T47D (cell line): ENCODE measurements around the gene RAB3C.

Experiments used
- DNase-seq, 2 experiments: peaks; one replicate each; pipeline versions ENCODE4 v3.0.0 to v3.0.0-alpha.2; 2011 to 2012; ENCODE audit warnings: low read depth in 1 of 2, low spot score in 1 of 2
- JUND ChIP-seq: IDR thresholded peaks from 2 replicates; pipeline ENCODE4 v1.6.1; 2012; ENCODE audit warnings: low read depth
- in situ Hi-C: cut with HindIII; loops from 2 replicates; pipeline ENCODE4 v1.10.0; 2016; ENCODE audit warnings: low sequenced_read_pairs, low pct_unique_long_range_greater_than_20kb

RAB3C gene

DNA sequence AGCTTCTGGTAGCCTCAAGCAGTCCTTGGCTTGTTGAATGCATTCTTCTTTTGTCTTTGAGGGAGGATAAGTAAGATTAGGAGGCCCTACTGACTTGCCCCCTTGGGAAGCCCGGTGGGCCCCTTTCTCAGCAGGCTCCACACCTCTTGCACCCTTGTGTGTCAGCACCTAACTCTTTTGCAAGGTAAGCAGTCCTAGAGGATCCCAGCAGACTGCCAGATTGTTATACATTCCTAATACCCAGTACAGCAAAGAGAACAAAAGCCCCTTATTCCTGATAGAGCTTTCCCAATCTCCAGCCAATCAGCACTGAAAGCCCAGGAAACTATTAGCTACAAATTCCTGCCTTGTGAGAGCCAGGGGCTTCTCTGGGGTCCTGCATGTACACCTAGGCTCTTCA lies 152.8 kb downstream of the RAB3C start:
- DNase-seq = no peak
- TF ChIP-seq JUND = no peak
- in situ Hi-C loops = no loop called here

DNA sequence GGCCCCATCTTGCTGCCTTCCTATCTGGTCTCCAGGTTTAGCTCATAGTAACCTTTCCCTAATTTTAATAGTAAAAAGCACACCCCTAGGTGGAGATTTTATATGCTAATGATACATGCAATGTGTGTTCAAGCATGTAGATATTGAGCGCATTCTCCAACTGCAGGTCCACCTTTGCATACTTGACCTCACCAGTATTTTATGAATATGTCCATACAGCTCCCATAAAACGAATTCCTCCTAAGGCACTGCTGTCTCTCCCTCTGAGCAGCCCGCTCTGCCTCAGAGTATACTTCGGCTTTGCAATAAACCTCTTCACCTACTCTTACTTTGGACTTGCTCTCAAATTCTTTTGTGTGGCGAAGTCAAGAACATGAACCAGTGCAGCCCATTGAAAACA lies 153.3 kb downstream of the RAB3C start:
- no peak for DNase-seq
- TF ChIP-seq JUND = no peak
- in situ Hi-C loops = no loop called here

DNA sequence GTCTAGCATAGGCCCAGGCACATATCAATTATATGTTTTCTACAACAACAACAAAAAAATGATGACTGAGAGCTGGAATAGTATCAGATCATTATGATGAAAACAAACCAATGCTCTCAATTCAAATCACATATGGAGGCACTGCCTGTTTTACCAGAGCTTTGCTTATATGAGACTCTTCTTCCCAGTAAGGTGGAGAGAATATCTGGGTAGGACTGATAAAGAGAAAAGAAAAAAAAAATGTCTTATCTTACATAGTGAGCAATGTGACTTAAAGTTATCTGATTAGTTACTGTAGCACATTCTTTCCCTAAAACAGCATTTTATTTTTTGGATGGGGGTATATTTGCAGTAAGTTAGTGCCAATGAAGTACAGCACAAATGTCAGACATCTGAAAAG lies 154.8 kb downstream of the RAB3C start:
- DNase-seq = no peak
- in situ Hi-C loops = no loop called here
- TF ChIP-seq JUND = no peak

- in situ Hi-C loops = no loop called here
- no peak for DNase-seq
- TF ChIP-seq JUND = no peak
These were observed 155.5 kb downstream of the RAB3C start for GRCh38 chr5:58738336-58738735.

DNA sequence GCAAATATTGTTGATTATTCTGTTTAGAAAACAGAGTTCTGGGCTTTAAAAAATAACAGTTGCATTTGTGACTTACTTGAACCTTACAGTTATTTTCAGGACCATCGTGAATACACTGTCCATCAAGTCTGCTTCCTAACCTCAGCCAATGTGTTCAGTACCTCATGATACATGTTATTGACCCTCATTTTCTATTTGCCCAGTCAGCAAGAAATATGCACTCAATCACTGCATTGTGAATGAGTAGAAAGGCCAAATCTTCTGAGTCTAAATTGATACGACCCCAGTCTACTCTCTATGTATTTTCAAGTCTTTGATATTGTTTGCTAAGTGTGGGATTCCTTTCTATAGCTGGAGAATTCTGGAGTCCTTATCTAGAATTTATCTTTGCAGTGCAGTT lies 156.2 kb downstream of the RAB3C start:
- in situ Hi-C loops = no loop called here
- DNase-seq = no peak
- TF ChIP-seq JUND = no peak

GRCh38 chr5:58740956-58741355 lies 158.1 kb downstream of the RAB3C start:
- in situ Hi-C loops = no loop called here
- DNase-seq = no peak

DNA sequence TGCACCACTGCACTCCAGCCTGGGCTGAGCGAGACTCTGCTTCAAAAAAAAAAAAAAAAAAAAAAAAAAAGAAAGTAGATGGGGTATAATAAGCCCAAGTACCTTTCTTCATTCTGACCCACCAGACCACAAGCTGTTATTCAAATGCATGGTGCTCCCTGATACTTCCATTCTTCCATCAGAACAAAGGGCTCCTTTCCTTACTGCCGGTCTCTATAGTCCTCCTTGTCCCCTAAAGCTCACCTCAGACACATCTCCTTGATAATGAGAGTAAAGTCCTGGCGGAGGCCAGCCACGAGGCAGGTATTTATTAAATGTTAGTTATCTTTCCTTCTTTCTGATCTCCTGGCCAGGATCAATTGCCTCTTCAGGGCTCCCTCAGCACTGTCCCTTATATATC lies 162.5 kb downstream of the RAB3C start:
- in situ Hi-C loops = no loop called here
- TF ChIP-seq JUND = no peak
- no peak for DNase-seq

More at GRCh38 chr5:58740956-58741355, 158.1 kb downstream of the RAB3C start:
- no peak for TF ChIP-seq JUND

- in situ Hi-C loops = no loop called here
- no peak for DNase-seq
- TF ChIP-seq JUND = no peak
These were observed 163.4 kb downstream of the RAB3C start for GRCh38 chr5:58746321-58746720.

GRCh38 chr5:58750036-58750435 lies 167.2 kb downstream of the RAB3C start:
- no peak for DNase-seq
- TF ChIP-seq JUND = no peak
- in situ Hi-C loops = no loop called here

- no peak for TF ChIP-seq JUND
- DNase-seq = no peak
- in situ Hi-C loops = no loop called here
These were observed 168.5 kb downstream of the RAB3C start for GRCh38 chr5:58751222-58751837.

- no peak for TF ChIP-seq JUND
- DNase-seq = no peak
- in situ Hi-C loops = no loop called here
These were observed 169.2 kb downstream of the RAB3C start for GRCh38 chr5:58752104-58752503.

GRCh38 chr5:58753446-58753845 lies 170.6 kb downstream of the RAB3C start:
- no peak for TF ChIP-seq JUND
- in situ Hi-C loops = no loop called here
- no peak for DNase-seq

DNA sequence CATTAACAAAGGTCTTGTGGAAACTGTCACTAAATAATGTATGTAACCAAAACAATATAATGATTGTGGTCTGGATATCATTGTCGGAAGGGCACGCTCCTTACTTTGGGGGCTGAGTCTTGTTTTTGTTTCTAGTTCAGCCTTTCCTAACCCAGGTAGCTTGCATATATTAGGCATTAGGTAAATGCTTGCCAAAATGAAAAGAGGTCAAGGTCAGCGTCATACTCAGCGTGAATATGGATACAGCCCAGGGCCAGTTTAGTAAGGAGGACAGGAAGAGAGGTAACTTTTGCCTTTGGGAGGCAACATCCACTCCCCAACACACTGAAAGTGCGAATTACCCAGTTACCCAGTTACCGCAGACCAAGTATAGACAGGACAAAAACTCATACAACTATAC lies 171.4 kb downstream of the RAB3C start:
- TF ChIP-seq JUND = no peak
- in situ Hi-C loops = no loop called here
- DNase-seq = no peak

GRCh38 chr5:58755397-58755796 lies 172.5 kb downstream of the RAB3C start:
- in situ Hi-C loops = no loop called here
- no peak for DNase-seq
- TF ChIP-seq JUND = no peak
